ENCODE data around the gene SH2D4B.
"Not testable (repeated sequence)": the region's sequence is repeated elsewhere in the genome, so short reads cannot be mapped to it uniquely, and the experiment has no call there.

DNA sequence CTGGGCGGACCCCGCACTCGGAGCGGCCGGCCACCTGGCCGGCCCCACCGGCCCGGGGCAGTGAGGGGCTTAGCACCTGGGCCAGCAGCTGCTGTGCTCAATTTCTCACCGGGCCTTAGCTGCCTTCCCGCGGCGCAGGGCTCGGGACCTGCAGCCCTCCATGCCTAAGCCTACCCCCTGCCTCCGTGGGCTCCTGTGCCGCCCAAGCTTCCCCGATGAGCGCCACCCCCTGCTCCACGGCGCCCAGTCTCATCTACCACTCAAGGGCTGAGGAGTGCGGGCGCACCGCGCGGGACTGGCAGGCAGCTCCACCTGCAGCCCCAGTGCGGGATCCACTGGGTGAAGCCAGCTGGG lies 5.6 kb downstream of the SH2D4B start:
- TF ChIP-seq, protein P1, sequence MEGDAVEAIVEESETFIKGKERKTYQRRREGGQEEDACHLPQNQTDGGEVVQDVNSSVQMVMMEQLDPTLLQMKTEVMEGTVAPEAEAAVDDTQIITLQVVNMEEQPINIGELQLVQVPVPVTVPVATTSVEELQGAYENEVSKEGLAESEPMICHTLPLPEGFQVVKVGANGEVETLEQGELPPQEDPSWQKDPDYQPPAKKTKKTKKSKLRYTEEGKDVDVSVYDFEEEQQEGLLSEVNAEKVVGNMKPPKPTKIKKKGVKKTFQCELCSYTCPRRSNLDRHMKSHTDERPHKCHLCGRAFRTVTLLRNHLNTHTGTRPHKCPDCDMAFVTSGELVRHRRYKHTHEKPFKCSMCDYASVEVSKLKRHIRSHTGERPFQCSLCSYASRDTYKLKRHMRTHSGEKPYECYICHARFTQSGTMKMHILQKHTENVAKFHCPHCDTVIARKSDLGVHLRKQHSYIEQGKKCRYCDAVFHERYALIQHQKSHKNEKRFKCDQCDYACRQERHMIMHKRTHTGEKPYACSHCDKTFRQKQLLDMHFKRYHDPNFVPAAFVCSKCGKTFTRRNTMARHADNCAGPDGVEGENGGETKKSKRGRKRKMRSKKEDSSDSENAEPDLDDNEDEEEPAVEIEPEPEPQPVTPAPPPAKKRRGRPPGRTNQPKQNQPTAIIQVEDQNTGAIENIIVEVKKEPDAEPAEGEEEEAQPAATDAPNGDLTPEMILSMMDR (conservative IDR thresholded peaks at IDR 0.05): not testable (repeated sequence)
- not testable (repeated sequence) for TF ChIP-seq EZH2 (IDR thresholded peaks at IDR 0.05; ENCODE audit: low read depth)

Measured in PC-9 (cell line).